ENCODE results near the gene NR6A1.

Gene NR6A1

DNA sequence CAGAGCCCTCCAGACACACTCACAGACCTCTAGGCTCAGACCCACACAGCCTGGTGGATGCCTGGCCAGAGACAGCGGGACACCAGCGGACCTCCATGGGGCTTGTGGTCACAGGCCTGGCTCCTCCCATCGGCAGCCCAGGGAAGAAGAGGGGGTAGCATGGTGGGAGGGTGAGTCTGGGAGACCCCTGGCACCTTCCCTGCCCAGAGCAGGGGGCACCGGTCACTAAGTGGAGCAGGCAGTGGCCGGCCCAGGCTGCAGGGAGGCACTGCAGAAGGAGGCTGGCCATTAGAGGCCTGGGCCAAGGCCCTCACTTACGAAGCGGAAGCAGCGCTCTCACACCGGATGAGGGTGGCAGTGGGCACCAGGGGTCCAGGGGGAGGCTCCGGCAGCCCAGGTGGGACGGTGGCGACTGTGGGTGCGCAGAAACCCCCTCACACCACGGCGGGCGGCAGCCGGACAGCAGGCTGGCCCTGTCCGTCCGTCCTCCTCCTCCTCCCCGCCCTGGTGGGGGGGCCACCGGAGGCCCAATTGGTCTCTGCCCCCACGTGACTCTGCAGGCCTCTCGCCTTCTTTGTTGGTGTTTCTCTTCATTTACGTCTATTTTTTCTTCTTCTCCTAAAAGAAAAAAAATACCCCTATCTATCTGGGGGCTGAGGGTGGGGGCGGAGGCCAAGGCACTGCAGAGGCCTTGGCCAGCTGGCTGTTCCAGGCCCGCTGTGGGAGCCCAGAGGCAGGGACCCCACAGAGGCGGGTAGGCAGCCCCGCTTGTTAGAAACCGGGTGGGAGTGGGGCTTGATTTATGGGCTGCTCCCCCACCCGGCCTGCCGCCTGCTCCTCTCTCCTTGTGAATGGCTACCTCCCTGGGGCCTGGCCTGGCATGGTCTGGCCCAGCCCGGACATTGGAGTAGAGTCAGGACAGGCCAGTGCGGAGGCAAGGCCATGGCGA, 263.9 kb downstream of the NR6A1 start, which contains the start of gene NR5A1:
NR5A1 (minus strand) TSS at position 469 of the 949 bp plus-strand sequence. CDS start 4,004 bp downstream, outside the sequence.
- DNase-seq (ENCODE audit: low read depth in 1 of 2, low spot score in 1 of 2), result no peak

DNA sequence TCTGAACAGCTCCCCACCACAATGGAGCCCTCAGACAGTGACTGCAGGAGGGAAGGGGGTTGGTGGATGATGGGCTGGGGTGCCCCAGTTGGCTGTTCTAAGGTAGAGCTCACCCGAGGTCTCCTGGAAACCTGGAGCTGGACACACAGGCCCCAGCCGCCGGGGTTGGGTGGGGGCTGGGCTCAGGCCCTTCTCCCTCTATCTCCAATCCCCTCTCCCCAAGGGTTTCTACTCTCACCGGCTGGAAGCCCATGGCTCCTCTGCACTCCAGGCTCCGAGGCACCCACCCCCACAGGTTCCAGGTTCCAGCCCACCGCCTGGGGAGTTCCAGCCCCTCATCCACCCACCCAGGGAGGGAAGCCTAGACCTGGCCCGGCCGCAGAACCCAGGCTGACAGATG, 264.7 kb downstream of the NR6A1 start:
- no peak for DNase-seq (ENCODE audit: low read depth in 1 of 2, low spot score in 1 of 2)

DNA sequence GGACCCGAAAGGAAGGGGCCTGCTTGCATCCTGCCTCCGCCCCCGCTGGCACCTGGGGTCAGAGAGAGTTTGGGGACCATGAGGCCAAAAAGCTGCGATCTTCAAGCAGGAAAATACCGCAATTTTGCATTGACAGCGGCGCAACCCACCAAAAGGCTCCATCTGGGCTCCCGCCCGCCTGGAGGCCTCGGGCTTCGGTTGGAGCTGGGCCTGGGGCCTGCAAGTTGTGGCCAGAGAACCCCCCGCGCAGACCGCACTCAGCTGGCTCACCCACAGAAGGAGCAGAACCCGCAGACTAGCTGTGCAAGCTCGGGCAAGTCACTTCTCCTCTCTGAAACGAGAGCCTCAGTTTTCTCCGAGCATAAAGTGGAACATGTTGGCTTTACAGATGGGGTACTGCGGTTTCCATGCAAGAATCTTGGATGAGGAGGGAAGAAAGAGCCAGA, 265.2 kb downstream of the NR6A1 start:
- no peak for DNase-seq (ENCODE audit: low read depth in 1 of 2, low spot score in 1 of 2)

DNA sequence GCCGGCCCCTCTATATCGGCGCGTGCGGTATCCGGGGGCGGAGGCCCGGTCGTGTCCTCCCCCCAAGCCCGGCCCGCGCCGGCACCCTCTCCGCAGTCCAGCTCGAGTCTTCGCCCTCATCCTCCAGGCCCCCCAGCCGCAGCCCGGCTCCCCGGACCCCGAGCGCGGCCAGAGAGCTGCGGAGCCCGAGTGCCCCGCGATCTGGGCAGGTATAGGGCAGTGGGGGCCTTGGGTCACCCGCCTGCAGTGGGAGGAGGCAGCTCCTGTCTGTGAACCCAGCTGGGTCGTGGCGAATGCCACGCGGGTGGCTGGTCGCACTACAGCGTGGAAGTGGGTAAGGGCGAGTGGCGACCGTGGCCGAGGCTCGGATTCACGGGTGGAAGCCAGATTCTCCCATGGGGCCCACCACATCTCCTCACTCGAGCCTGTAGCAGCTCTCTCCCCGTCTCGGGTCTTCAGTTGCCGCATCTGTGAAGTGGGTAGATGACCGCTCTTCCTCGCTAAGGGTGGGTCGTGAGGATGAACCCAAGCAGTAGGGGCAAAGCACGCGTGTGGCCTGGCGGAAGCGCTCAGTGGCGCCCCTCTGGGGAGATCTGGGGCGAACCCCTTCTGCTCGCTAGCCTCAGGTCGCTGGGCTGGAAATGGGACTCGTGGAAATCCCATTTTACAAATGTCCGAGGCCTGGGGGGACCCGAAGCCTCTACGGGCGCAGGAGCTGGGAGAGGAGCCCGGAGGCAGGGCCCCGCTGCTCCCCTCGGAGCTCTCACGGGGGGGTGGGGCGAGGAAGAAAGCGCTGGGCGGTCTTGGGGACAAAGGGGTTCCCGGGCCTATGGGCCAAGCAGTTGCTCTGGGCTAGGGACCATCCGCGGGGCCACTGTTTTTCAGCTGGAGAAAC, 265.9 kb downstream of the NR6A1 start:
- no peak for DNase-seq (ENCODE audit: low read depth in 1 of 2, low spot score in 1 of 2)

DNA sequence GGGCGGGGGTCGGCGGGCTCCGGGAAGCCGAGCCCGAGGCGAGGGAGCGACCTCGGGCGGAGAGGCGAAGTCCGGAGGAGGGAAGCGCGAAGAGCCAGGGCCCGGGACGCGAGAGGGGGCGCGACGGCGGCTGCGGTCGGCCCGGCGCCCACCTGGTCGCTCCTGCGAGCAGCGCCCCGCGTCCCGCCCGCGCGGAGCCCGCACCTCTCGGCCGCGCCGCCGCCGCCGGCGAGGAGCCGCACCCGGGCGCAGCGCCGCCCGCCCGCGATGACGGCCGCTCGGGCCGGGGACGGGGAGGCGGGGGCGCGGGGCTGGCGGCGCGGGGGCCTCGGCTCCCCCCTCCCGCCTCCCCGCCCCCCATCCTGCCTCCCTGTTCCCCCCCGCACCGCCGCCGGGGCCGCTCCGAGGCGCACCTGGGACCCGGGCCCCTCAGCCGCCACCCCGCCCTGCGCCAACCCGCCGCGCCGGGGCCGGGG, 266.5 kb downstream of the NR6A1 start:
- no peak for DNase-seq (ENCODE audit: low read depth in 1 of 2, low spot score in 1 of 2)

DNA sequence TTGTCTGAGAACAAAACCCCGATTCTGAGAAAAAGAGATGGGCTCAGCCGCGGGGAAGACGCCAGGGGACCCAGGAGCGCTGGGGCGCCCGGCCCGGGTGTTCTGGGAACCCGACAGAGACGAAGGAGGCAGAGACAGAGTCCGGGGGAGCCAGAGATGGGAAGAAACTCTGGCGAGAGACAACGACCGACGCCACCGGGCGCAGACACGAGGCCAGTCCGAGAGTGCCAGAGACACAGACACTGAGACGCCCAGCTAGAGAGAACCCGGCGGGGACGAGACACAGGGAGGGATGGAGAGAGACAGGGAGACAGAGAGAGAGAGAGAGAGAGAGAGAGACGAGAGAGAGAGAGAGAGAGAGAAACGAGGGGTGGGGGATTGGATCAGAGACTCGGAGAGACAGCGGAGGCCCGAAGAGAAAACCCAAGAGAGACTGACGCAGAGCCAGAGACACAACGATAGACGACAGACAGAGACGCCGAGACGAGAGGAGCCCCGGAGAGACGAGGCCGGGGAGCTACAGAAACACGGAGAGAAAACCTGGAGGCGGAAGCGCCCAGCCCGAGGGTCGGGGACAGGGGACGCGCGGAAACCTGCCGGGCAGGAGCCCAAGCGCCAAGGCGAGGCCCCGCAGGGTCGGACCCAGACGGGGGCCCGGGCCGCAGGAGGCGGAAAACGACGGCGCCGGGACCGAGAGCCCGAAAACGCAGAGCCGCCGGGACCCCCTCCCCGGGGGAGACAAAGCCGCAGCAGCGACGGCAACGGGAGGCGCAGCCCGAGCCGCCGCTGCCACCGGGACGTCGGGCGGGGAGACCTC, 267.2 kb downstream of the NR6A1 start:
- DNase-seq (ENCODE audit: low read depth in 1 of 2, low spot score in 1 of 2), result no peak

DNA sequence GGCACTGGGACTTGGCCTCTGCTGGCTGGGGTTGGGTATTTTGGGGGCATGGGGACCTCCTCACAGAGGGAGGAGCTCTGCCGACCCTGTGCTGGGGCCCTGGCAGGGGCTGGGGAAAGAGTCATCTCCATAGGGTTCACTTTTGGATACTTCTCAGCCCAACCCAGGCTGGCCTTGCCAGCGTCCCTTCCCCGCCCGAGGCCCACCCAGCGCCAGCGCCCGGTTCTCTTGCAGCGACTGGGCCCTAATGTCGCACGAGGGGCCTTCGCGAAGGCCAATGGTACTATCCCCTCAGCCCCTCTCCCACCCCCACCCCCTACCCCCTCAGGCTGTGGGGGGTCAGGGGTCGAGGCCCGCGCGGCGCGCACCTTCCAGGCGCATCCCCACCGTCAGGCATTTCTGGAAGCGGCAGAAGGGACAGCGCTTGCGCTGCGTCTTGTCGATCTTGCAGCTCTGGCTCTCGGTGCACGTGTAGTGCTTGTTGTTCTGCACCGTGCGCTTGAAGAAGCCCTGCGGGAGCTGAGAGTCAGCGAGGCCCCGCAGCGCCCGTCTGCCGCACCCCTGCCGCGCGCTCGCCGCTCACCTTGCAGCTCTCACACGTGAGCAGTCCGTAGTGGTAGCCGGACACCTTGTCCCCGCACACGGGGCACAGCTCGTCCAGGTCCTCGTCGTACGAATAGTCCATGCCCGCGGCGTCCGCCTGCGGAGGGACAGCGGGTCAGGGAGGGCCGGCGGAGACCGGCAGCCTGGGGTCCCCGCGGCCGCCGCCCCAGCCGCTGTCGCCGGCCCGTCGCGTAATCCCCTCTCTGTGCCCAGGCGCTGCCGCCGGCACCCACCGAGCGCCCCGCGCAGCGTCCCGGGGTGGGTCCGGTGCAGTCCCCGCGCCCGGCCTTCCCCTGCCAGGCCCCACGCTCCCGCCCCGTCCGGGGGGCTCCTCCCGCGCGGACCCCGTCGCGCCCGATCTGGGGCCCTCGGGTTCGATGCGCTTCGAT, 268.1 kb downstream of the NR6A1 start:
- no peak for DNase-seq (ENCODE audit: low read depth in 1 of 2, low spot score in 1 of 2)

DNA sequence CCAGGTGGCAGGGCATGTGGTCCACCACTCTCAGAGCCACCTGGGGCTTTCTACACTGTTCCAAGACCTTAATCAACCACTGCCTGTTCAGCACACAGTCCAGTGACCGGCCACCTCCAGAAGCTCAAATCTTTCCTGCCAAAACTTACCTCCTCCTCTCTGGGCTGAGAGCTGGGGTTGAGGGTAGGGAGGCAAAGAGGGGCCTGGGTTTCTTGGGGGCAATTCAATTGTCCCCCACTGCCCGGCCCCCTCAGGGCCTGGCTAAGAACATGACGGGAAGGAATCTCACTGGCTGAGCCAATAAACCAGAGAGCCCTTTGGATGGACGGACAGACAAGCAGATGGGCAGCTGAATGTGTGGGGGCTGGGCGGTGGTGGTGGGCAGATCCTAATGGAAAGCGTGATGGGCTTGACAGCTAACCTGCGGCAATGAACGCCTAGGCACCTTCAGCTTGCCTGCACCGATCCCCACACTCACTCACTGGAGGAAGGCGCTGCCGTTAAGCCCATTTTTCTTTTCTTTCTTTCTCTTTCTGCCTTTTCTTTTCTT, 269.3 kb downstream of the NR6A1 start:
- DNase-seq (ENCODE audit: low read depth in 1 of 2, low spot score in 1 of 2), result no peak

DNA sequence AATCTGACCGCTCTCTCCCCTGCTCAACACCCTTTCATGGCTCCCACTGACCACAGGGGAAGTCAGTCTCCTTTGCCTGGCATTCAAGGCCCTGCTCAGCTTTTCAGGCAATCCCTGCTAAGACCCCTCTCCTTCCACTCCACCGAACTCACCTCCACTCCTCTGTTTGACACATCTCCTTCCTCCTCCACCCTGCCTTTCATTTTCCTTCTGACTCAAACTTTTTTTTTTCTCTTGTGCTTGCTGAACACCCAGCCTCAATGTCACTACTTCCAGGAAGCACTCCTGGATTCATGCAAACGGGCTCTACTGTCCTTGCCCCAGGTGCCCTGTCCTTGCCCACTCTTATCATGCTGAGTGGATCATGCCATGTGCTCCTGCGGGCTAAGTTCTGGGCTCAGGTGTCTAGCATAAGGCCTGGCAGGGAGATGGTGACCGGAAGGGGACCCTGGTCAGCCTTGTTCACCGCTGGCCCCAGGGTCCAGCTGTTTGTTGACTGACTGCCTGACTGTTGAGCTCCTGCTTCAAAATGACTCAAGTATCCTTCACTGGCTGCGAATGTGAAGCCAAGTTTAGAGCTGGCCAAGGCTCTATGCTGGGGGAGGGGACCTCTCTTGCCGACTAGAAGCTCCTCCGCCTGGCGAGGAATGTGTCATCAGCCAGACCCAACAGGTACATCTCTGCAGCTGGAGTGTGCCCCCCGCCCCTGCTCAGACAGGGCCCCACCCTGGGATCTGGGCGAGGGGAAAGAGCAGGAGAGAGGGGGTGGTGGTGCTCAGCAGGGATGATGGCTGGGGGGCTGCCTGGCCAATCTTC, 270.1 kb downstream of the NR6A1 start:
- no peak for DNase-seq (ENCODE audit: low read depth in 1 of 2, low spot score in 1 of 2)

DNA sequence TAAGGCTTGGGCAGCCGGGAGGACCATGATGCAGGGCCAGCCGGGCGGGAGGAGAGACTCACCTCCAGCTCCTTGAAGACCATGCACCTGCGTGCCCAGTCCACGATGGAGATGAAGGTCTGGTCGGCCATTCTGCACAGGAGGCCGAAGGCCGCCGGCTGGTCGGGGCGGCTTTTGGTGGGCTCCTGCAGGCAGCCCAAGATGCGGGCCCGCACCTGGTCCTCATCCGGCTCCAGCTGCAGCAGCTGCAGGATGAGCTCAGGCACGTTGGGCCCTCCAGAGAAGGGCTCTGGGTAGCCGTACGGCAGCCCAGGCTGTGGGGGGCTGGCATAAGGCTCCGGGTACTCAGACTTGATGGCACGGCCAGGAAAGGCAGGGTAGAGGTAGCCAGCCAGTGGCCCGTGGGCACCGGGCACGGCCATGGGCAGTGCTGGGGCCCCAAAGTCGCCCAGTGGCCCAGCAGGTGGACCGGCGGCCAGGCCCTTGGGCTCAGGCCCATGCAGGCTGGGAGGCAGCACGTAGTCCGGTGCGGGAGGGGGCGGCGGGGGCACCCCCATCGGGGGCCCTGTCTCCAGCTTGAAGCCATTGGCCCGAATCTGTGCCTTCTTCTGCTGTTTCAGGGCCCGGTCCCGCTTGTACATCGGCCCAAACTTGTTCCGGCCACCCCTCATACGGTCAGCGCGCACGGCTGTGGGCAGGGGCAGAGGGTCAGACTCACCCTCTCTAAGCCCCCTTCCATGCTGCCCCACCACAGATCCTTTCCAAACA, 270.9 kb downstream of the NR6A1 start:
- no peak for DNase-seq (ENCODE audit: low read depth in 1 of 2, low spot score in 1 of 2)

DNA sequence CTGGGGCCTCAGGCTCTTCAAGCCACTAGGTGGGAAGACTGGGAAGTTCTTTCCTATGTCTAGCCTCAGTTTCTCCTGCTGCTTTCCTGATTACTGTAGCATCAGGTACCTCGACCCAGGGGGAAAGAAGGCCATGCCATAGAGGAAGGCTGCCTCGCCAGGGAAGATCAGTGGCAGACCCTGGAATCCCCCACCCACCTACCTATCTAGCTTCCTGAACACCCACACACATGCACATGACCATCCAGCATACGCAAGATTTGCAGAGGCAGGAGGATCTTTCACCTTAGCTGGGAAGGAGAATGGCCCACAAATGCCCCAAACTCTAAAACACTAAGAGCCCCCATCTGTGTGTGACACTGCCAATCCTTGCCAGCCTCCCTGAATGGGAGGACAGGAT, 271.9 kb downstream of the NR6A1 start:
- DNase-seq (ENCODE audit: low read depth in 1 of 2, low spot score in 1 of 2), result no peak

DNA sequence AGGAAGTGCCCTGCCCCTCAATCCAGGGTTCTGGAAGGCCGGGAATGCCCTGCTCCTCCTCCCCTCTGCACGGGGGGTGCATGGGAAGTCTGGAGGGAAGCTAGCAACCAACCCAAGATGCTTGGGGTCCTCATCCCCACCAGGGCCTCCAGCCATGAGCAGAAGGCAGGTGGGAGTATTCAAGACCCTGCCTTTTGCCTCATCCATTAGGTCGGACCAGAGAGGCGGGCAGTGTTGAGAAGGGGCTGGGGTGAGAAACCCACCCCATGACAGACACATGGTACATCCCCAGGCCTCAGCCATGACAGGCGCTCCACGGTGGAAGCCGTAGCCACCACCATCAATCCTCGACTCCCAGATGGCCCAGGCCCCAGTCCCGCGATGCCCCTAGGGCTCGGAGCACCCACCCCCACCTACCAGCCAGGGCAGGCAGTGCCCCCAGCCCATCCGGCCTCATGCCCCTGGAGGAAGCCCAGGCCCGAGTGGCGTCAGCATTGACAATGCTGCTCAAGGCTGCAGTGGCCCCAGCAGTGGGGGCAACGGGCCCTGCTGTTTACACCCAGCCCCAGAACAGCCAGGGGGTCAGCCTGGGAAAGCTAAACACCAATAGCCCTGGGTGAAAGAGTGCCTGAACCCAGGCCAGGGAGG, 272.5 kb downstream of the NR6A1 start:
- no peak for DNase-seq (ENCODE audit: low read depth in 1 of 2, low spot score in 1 of 2)

DNA sequence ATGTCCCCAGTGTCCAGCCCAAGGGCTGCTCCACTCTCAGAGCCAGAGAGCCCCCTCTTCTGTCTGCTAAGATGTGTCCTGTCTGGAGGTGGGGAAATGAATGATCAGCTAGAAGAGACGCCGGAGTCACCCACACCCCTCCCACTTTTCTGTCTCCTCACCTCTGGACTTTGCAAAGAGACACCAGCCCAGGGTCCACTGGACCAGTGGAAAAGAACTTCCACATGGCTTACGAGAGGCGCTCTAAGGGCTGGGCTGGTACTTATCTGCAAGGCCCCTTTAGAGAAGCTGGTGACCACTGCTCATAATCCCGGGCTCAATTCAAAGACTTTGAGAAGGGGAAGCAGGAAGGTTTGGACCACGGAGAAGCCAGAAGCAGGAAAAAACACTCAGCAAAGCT, 273.1 kb downstream of the NR6A1 start:
- no peak for DNase-seq (ENCODE audit: low read depth in 1 of 2, low spot score in 1 of 2)

DNA sequence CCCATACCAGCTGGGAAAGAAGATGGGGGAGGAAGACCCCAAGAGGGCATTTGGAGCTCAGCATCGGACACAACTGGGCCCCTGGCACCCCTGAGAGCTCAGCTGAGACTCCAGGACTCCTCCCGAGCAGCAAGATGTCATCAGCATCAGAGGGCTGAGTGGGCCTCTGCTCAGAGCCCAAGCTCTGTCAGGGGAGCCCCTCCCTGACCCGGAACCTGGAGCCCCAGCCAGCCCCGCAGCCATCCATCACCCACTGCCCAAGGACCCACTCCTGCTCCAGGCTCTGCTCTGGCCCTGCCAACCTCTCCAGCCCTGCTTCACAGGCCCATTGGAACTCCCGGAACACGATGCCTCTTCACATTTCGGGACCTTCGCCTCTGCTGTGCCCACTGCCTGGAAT, 273.7 kb downstream of the NR6A1 start:
- no peak for DNase-seq (ENCODE audit: low read depth in 1 of 2, low spot score in 1 of 2)

DNA sequence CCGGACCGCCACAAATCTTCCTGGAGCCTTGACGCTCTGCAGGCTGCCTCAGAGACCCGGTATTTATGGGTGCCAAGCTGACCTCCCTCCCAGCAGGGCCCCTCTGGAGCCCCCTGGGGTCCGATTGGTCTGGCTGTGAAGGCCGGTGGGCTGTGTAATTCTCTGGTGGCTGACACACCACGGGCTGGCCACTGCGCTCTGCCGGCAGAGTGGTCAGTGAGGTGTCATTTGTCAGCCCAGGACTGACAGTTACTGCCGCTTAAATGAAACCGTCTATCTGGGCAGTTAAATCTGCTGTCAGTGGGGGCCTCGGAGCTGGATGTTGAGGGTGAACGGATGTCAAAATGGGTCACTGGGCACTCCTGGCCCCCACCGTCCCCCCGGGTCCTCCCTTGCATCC, 274.6 kb downstream of the NR6A1 start:
- DNase-seq (ENCODE audit: low read depth in 1 of 2, low spot score in 1 of 2), result no peak

DNA sequence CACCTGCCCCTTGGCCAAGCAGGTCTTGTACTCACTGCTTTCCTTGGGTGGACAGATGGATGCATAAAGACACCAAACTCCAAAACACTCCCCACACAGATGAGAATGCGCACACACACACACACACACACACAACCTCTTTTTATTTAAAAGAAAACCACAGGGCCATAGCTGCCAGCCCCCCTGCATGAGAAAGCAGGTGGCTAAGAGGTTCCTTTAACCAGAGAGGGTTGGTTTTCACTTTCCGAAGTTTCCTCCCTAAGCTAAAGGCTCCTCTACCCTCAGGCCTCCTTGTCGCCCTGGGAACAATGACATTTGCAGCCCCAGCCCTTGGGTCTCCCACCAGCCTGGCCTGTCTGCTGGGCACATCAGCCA, 275.0 kb downstream of the NR6A1 start:
- DNase-seq (ENCODE audit: low read depth in 1 of 2, low spot score in 1 of 2), result no peak

Data from stimulated activated CD4-positive, alpha-beta T cell treated with anti-CD3 and anti-CD28 coated beads, Interleukin-15, amount 100 ng/mL, for 1 hour (primary cell).